NOMO-1 treated with dmso at 0.1 percent for 144 hours (cell line): ENCODE results near the gene NRCAM.

Source experiments
- DNase-seq: peaks from one replicate; lab custom pipeline; 2025; ENCODE audit not compliant: unreplicated experiment; lab: John Stamatoyannopoulos, UW

The NRCAM gene

DNA sequence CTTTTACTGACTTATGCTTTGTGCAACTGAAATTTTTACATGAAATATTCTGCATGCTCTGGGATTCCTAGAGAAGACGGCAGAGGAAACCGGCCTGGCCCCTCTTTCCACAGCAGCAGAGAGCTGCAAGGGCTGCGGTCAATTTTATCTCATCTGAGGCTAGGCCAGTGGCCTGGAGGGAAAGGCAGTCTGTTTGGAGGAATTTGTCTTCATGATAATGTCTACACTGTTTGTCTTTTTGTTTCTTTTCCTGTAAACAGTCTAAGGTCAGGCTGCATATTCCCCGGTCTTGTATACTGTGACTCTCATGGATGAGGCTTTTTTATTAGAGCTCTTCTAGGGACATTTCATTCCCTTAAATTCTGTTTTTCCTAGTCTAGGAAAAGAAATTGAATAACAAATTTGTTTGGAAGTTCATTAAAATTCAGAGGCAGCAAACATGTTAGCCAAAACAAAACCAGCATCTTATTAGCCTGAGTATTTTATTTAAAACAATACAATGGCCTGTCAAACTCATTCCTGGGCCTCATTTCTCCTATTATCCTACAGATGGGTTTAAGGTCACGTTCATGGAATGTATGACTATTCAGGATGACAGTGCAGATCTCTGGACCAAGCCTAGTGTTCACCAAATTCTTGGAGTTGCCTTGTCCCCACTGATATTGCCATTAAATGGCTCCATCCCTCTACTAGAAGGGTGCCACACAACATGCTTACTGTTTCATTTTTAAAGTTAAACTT is 352.5 kb downstream of the NRCAM start:
- DNase-seq = no peak

DNA sequence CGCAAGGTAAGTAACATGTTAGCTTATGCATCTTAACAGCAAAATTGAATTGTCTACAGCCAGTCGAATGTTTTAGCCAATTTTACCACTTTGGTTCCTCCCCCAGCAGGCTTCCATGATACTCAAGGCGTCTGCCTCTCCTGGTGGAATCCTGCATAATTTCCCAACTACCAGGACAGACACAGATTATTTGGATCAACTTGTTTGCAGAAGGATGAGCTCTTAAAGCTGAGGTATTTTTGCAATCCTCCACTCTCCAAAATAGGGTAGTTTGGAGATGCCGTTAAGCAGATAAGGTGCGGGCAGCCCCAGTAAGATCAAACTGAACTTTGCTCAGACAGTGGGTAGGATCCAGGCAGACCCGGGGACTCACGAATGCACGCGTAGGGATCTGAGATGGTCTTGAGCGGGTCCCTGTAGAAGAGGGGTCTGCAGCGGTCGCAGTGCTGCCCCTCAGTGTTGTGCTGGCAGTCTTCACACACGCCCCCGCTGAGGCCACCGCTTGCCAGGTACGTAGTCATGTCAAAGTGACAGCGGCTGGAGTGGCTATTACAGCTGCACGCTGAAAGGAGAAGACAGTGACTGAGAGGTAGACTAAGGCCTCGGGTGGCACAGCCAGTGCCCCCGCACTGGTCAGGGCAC is 353.4 kb downstream of the NRCAM start:
- no peak for DNase-seq

DNA sequence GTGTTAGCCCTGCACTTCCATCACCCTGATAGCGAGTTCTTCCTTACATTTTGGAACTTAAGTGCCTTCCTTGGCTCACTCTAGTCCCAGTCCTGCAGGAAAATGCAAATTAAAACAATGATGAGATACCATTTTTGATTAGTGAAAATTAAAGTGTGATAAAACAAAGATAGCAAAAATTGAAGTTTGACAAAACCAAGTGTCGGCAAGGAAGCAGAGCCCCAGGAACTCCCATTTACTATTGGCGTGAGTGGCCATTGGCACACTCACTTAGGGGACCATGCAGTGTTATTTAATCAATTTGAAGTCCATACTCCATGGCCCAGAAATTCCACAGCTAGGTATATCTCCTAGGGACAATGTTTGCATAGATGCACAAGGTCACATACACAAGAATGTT is 354.5 kb downstream of the NRCAM start:
- no peak for DNase-seq

DNA sequence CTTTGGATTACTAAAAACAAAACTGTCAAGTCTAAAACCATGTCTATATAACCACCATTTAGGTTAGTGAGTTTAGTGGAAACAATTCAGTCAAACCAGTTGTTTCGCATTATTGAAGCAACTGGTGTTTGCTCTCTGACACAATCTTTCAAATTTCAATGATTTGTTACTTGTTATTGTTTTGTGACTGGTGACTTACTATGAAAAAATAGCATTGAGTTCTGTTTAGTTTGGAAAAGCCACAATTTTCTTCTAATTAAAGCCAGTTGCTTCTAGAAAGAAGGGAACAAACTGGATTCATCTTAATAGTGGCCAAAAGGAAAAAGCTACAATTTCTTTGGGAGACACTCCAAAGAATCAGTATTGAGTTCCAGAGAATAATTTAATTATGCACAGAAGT is 356.5 kb downstream of the NRCAM start:
- DNase-seq = no peak

DNA sequence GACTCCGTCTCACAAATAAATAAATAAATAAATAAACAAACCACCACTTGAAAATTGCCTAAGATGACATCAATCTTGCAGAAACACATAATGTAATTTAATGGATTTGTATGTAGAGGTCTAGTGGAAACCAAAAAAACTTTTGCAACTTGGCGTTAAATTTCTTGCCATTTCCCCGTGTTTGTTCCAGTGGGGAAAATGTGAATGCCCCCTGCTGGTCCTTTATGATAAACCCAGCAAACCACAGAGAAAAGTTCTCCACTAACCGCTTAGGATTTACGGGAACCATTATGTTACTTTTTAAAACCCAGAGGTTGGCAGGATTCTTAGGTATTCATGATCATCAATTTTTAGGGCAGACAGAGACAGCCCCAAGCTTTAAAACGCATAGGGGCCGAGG is 358.5 kb downstream of the NRCAM start:
- DNase-seq = no peak
